ENCODE measurements around the gene ZGPAT.

The ZGPAT gene

DNA sequence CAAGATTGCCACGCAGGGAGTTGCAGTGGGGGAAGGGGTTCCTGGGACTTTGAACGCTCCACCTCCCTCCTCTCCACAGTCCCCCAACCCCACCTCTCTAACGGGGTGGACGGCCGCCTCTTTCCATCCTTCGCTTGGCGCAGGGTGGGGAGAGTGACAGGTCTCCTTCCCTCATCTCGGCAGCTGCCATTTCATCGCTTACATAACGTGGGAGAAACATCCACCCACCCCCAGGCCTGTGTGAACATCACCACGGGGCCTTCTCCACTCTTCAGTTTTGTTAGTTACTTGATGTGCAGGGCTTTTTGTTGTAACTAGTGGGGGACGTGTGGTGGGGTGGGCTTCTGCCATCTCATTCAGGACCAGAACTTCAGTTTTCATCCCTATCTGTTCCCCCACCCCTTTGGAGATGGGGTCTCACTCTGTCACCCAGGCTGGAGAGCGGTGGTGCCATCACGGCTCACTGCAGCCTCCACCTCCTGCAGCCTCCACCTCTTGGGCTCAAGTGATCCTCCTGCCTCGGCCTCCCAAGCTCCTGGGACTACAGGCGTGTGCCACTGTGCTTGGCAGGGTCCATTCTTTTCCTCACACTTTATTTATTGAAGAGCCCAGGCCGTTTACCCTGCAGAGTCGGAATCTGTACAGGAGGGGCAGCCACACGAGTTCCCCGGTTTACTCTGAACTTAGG is 32.0 kb upstream of the ZGPAT start:
- no peaks in the 10 kb centered on the region for H3F3A ChIP-seq (ENCODE audit: insufficient read depth, low read length)
- no peaks in the 10 kb centered on the region for H3K27me3 ChIP-seq (ENCODE audit: insufficient read depth, low read length)
- H4K20me1 ChIP-seq (ENCODE audit: insufficient read depth, low read length) = no peaks in the 10 kb centered on the region
- H3K4me2 ChIP-seq (ENCODE audit: low read length) = no peak overlapping the region
- peaks cover 26% of the 10 kb centered on the region for H3K36me3 ChIP-seq (ENCODE audit: insufficient read depth, low read length)
- H3K27ac ChIP-seq (ENCODE audit: low read depth, low read length, poor library complexity, severe bottlenecking) = no peak overlapping the region
- no peaks in the 10 kb centered on the region for H3K79me2 ChIP-seq (ENCODE audit: insufficient read depth, low read length)
- no peaks in the 10 kb centered on the region for H3K9me3 ChIP-seq (ENCODE audit: low read length)
- H2AFZ ChIP-seq (ENCODE audit: low read length) = no peak overlapping the region
- no peak overlapping the region for H3K4me3 ChIP-seq (ENCODE audit: low read depth, low read length, poor library complexity, severe bottlenecking)
- no peak overlapping the region for H3K9ac ChIP-seq (ENCODE audit: low read length)
- TF ChIP-seq EZH2 (IDR thresholded peaks at IDR 0.05; ENCODE audit: borderline replicate concordance, low read length) = no peak
- H3K4me1 ChIP-seq (ENCODE audit: insufficient read depth, low read length, severe bottlenecking) = no peaks in the 10 kb centered on the region
- H3K9me2 ChIP-seq (ENCODE audit: low read depth, low read length) = no peaks in the 10 kb centered on the region

DNA sequence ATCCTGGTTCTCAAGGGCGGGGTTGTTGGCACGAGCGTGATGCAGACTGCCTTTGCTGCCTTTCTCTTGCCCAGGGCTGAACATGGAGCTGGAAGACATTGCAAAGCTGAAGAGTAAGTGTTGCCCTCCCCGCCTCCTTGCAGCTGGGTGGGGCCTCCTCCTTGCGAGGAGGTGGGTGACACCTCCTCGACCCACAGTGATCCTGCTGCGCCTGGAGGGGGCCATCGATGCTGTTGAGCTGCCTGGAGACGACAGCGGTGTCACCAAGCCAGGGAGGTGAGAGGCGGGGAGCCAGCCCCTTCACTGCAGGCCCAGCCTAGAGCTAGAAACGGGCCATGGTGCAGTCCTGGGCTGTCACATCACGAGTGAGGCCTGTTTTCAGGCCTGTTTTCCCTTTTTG is 29.8 kb upstream of the ZGPAT start:
- Histone ChIP-seq H4K20me1 (ENCODE audit: insufficient read depth, low read length) (no peaks in the 10 kb centered on the region), H3K27me3 (ENCODE audit: insufficient read depth, low read length) (no peaks in the 10 kb centered on the region), H2AFZ (ENCODE audit: low read length) (no peak overlapping the region), H3K79me2 (ENCODE audit: insufficient read depth, low read length) (no peaks in the 10 kb centered on the region), H3K4me1 (ENCODE audit: insufficient read depth, low read length, severe bottlenecking) (no peaks in the 10 kb centered on the region), H3K9me2 (ENCODE audit: low read depth, low read length) (no peaks in the 10 kb centered on the region), H3K4me3 (ENCODE audit: low read depth, low read length, poor library complexity, severe bottlenecking) (no peak overlapping the region), H3K27ac (ENCODE audit: low read depth, low read length, poor library complexity, severe bottlenecking) (no peak overlapping the region), H3K36me3 (ENCODE audit: insufficient read depth, low read length) (peaks cover 34% of the 10 kb centered on the region), H3K9ac (ENCODE audit: low read length) (no peak overlapping the region), H3K9me3 (ENCODE audit: low read length) (no peaks in the 10 kb centered on the region), H3F3A (ENCODE audit: insufficient read depth, low read length) (no peaks in the 10 kb centered on the region), H3K4me2 (ENCODE audit: low read length) (no peak overlapping the region)
- no peak for TF ChIP-seq EZH2 (IDR thresholded peaks at IDR 0.05; ENCODE audit: borderline replicate concordance, low read length)
- TF ChIP-seq, protein P1, sequence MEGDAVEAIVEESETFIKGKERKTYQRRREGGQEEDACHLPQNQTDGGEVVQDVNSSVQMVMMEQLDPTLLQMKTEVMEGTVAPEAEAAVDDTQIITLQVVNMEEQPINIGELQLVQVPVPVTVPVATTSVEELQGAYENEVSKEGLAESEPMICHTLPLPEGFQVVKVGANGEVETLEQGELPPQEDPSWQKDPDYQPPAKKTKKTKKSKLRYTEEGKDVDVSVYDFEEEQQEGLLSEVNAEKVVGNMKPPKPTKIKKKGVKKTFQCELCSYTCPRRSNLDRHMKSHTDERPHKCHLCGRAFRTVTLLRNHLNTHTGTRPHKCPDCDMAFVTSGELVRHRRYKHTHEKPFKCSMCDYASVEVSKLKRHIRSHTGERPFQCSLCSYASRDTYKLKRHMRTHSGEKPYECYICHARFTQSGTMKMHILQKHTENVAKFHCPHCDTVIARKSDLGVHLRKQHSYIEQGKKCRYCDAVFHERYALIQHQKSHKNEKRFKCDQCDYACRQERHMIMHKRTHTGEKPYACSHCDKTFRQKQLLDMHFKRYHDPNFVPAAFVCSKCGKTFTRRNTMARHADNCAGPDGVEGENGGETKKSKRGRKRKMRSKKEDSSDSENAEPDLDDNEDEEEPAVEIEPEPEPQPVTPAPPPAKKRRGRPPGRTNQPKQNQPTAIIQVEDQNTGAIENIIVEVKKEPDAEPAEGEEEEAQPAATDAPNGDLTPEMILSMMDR (IDR thresholded peaks at IDR 0.05; ENCODE audit: low read length) = no peak

DNA sequence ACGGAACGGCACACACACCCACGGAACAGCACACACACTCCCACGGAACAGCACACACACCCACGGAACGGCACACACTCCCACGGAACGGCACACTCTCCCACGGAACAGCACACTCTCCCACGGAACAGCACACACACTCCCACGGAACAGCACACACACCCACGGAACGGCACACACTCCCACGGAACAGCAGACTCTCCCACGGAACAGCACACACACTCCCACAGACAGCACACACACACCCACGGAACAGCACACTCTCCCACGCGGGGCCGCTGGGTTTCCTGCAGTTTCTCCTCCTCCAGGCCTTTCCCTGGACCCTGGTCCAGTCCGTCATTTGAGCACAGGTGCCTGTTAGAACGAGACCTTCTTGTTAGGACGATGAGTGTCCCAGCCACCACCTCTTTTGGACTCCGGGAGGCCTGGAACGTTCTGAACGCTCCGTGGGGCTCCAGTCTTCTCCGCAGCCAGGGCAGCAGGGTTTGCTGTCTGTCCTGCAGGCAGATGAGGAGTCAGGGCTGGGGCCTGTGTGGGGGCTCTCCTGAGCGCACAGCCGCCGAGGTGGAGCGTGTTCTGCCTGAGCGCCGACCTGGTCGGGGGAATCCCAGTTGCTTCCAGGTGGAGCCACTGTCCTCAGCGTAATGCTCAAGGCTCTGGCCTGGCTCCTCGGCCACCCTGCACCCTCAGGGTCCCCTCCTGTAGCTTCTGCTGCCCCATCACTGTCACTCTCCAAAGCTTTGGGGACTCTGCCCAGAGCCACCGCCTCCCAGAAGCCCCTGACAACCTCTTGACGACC is 29.0 kb upstream of the ZGPAT start:
- no peaks in the 10 kb centered on the region for H4K20me1 ChIP-seq (ENCODE audit: insufficient read depth, low read length)
- H3K36me3 ChIP-seq (ENCODE audit: insufficient read depth, low read length) = peaks cover 34% of the 10 kb centered on the region
- H3K9ac ChIP-seq (ENCODE audit: low read length) = no peak overlapping the region

More for the DNA sequence above, 29.0 kb upstream of the ZGPAT start:
- H3K27ac ChIP-seq (ENCODE audit: low read depth, low read length, poor library complexity, severe bottlenecking) = no peak overlapping the region
- H3F3A ChIP-seq (ENCODE audit: insufficient read depth, low read length) = no peaks in the 10 kb centered on the region
- H3K9me3 ChIP-seq (ENCODE audit: low read length) = no peaks in the 10 kb centered on the region
- no peaks in the 10 kb centered on the region for H3K27me3 ChIP-seq (ENCODE audit: insufficient read depth, low read length)
- H3K4me3 ChIP-seq (ENCODE audit: low read depth, low read length, poor library complexity, severe bottlenecking) = no peak overlapping the region
- H2AFZ ChIP-seq (ENCODE audit: low read length) = no peak overlapping the region
- TF ChIP-seq EZH2 (IDR thresholded peaks at IDR 0.05; ENCODE audit: borderline replicate concordance, low read length) = no peak
- TF ChIP-seq, protein P1 (IDR thresholded peaks at IDR 0.05; ENCODE audit: low read length) = no peak
- H3K4me1 ChIP-seq (ENCODE audit: insufficient read depth, low read length, severe bottlenecking) = no peaks in the 10 kb centered on the region
- no peaks in the 10 kb centered on the region for H3K79me2 ChIP-seq (ENCODE audit: insufficient read depth, low read length)
- H3K4me2 ChIP-seq (ENCODE audit: low read length) = no peak overlapping the region
- H3K9me2 ChIP-seq (ENCODE audit: low read depth, low read length) = no peaks in the 10 kb centered on the region
